IPS-18a (cell line): ENCODE data around the gene CAMK1D.

ENCODE experiments used
- H3K27ac ChIP-seq: one replicate; pipeline ENCODE4 v1.5.1; 2013; ENCODE audit warnings: low read length
- H3K27me3 ChIP-seq: one replicate; pipeline ENCODE4 v1.6.1; 2013; ENCODE audit warnings: mild to moderate bottlenecking, low read length; ENCODE audit not compliant: control insufficient read depth, insufficient read depth
- H3K36me3 ChIP-seq: one replicate; pipeline ENCODE4 v1.6.1; 2013; ENCODE audit warnings: low read depth, low read length; ENCODE audit not compliant: control insufficient read depth
- H3K4me1 ChIP-seq: one replicate; pipeline ENCODE4 v1.6.1; 2013; ENCODE audit warnings: low read depth, low read length; ENCODE audit not compliant: control insufficient read depth
- H3K4me3 ChIP-seq: one replicate; pipeline ENCODE4 v1.5.1; 2013; ENCODE audit warnings: low read length
- H3K9ac ChIP-seq: one replicate; pipeline ENCODE4 v1.6.1; 2013; ENCODE audit warnings: mild to moderate bottlenecking, low read length, moderate library complexity
- H3K9me3 ChIP-seq: one replicate; pipeline ENCODE4 v1.6.1; 2013; ENCODE audit warnings: low read depth, low read length; ENCODE audit not compliant: control insufficient read depth

CAMK1D gene

DNA sequence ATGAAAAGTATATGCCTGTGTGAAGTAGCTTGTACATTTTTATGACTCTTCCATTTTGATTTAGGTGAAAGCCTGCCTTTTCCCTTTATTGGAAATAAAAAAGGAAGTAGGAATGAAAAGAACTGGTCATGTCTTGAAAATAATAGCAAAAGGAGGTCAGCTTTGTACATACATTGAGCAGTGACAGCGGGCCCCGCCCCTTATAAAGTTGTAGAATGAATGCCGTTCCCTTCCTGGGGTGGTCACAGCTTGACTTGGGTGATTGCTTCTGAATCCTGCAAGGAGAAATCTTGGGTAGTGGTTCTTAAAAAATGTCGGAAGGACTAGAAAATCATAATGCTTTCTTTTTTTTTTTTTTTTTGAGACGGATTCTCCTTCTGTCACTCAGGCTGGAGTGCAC lies 31.7 kb downstream of the CAMK1D start:
- Histone ChIP-seq H3K36me3 (no peaks in the 10 kb centered on the region), H3K27ac (no peak overlapping the region), H3K27me3 (no peaks in the 10 kb centered on the region), H3K4me1 (no peaks in the 10 kb centered on the region), H3K9me3 (no peaks in the 10 kb centered on the region), H3K9ac (no peak overlapping the region), H3K4me3 (no peak overlapping the region)

GRCh38 chr10:12381536-12382156 lies 32.3 kb downstream of the CAMK1D start:
- H3K4me3 ChIP-seq: no peak overlapping the region
- no peaks in the 10 kb centered on the region for H3K36me3 ChIP-seq
- no peak overlapping the region for H3K9ac ChIP-seq
- H3K27me3 ChIP-seq: no peaks in the 10 kb centered on the region
- no peaks in the 10 kb centered on the region for H3K9me3 ChIP-seq
- H3K27ac ChIP-seq: no peak overlapping the region
- H3K4me1 ChIP-seq: no peaks in the 10 kb centered on the region

GRCh38 chr10:12382157-12382548 lies 32.8 kb downstream of the CAMK1D start:
- Histone ChIP-seq H3K4me3 (no peak overlapping the region), H3K9ac (no peak overlapping the region), H3K9me3 (no peaks in the 10 kb centered on the region), H3K4me1 (no peaks in the 10 kb centered on the region), H3K36me3 (no peaks in the 10 kb centered on the region), H3K27me3 (no peaks in the 10 kb centered on the region), H3K27ac (no peak overlapping the region)

DNA sequence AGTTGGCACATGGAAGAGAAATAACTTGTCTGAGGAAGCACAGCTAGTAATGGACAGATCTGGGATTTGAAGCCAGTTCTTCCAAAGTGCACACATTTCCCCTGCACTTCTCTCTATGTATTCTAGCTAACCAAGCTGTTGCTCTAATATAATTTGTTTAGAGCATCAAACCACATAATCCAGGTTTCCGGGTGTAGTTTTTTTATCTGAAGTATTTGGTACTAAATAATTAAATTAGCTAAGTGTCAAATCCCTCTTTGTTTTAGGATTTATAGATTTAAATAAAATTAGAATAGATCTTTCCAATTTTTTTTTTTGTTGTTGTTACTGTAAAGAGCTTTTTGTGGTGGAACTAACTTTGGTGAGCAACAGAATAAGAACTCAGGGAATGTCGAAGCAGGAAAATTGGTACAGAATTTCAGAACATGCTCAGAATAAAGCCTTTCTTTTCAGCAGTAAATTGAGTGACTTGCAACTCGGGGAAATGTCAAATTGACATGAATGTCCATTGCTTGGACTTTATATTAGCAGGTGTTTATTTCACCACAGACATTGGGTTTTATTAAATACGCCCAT lies 33.7 kb downstream of the CAMK1D start:
- H3K27ac ChIP-seq: no peak overlapping the region
- H3K9ac ChIP-seq: no peak overlapping the region
- no peaks in the 10 kb centered on the region for H3K4me1 ChIP-seq
- no peaks in the 10 kb centered on the region for H3K36me3 ChIP-seq
- H3K9me3 ChIP-seq: no peaks in the 10 kb centered on the region
- H3K4me3 ChIP-seq: no peak overlapping the region
- H3K27me3 ChIP-seq: no peaks in the 10 kb centered on the region

DNA sequence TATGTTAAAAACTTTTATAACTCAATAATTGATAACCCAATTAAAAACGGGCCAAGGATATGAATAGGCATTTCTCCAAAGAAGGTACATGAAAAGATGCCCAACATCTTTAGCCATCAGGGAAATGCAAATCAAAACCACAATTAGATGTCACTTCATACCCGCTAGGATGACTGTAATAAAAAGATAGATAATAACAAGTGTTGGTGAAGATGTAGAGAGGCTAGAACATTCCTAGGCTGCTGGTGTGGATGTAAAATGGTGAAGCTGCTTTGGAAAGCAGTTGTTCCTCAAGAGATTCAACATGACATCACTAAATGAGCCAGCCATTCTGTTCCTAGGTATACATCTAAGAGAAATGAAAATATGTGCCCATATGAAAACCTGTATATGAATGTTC lies 35.6 kb downstream of the CAMK1D start:
- no peak overlapping the region for H3K27ac ChIP-seq
- no peaks in the 10 kb centered on the region for H3K4me1 ChIP-seq
- H3K36me3 ChIP-seq: no peaks in the 10 kb centered on the region

GRCh38 chr10:12387561-12388210 lies 38.3 kb downstream of the CAMK1D start:
- H3K4me1 ChIP-seq: peaks cover 4% of the 10 kb centered on the region

More for the DNA sequence above, 35.6 kb downstream of the CAMK1D start:
- no peak overlapping the region for H3K9ac ChIP-seq
- H3K4me3 ChIP-seq: no peak overlapping the region
- H3K9me3 ChIP-seq: no peaks in the 10 kb centered on the region
- H3K27me3 ChIP-seq: no peaks in the 10 kb centered on the region

GRCh38 chr10:12388671-12389070 lies 39.3 kb downstream of the CAMK1D start:
- Histone ChIP-seq H3K4me3 (no peak overlapping the region), H3K27me3 (no peaks in the 10 kb centered on the region), H3K36me3 (no peaks in the 10 kb centered on the region), H3K27ac (no peak overlapping the region), H3K4me1 (peaks cover 4% of the 10 kb centered on the region), H3K9ac (no peak overlapping the region), H3K9me3 (no peaks in the 10 kb centered on the region)

More at GRCh38 chr10:12387561-12388210, 38.3 kb downstream of the CAMK1D start:
- no peaks in the 10 kb centered on the region for H3K27me3 ChIP-seq
- H3K9ac ChIP-seq: no peak overlapping the region
- H3K4me3 ChIP-seq: no peak overlapping the region
- no peak overlapping the region for H3K27ac ChIP-seq
- H3K9me3 ChIP-seq: no peaks in the 10 kb centered on the region
- no peaks in the 10 kb centered on the region for H3K36me3 ChIP-seq

GRCh38 chr10:12389154-12389734 lies 39.9 kb downstream of the CAMK1D start:
- no peak overlapping the region for H3K4me3 ChIP-seq
- no peak overlapping the region for H3K9ac ChIP-seq
- no peaks in the 10 kb centered on the region for H3K36me3 ChIP-seq
- H3K9me3 ChIP-seq: no peaks in the 10 kb centered on the region
- H3K27ac ChIP-seq: no peak overlapping the region
- H3K4me1 ChIP-seq: peaks cover 4% of the 10 kb centered on the region
- H3K27me3 ChIP-seq: no peaks in the 10 kb centered on the region

- H3K4me1 ChIP-seq: peaks cover 4% of the 10 kb centered on the region
- H3K9ac ChIP-seq: no peak overlapping the region
- H3K9me3 ChIP-seq: no peaks in the 10 kb centered on the region
- H3K27me3 ChIP-seq: no peaks in the 10 kb centered on the region
- H3K4me3 ChIP-seq: no peak overlapping the region
- no peaks in the 10 kb centered on the region for H3K36me3 ChIP-seq
- no peak overlapping the region for H3K27ac ChIP-seq
Measured at GRCh38 chr10:12390733-12391132, 41.4 kb downstream of the CAMK1D start.

- no peak overlapping the region for H3K27ac ChIP-seq
- no peaks in the 10 kb centered on the region for H3K27me3 ChIP-seq
- H3K36me3 ChIP-seq: no peaks in the 10 kb centered on the region
- no peak overlapping the region for H3K4me3 ChIP-seq
- no peak overlapping the region for H3K9ac ChIP-seq
- no peaks in the 10 kb centered on the region for H3K9me3 ChIP-seq
- H3K4me1 ChIP-seq: peaks cover 4% of the 10 kb centered on the region
Measured at GRCh38 chr10:12391206-12391605, 41.9 kb downstream of the CAMK1D start.

DNA sequence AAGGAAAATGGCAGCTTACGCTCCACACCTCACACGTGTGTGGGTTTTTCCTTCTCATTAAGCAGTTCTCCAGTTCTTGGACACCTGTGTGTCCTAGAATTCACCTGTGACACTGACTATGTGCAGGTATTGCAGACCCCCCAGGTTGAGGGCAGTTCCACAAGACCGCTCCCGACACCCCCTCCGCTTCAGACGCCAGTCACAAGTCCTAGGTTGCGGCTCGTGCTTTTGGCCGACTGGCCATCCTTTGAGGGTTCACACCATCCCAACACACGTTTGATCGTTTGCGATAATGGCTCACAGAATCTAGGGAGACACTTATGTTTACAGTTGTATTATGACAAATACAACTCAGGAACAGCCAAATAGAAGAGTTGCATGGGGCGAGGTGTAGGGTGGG lies 44.5 kb downstream of the CAMK1D start:
- H3K4me3 ChIP-seq: no peak overlapping the region
- H3K4me1 ChIP-seq: peaks cover 4% of the 10 kb centered on the region
- H3K27me3 ChIP-seq: no peaks in the 10 kb centered on the region
- H3K27ac ChIP-seq: no peak overlapping the region
- H3K9ac ChIP-seq: no peak overlapping the region
- no peaks in the 10 kb centered on the region for H3K9me3 ChIP-seq
- H3K36me3 ChIP-seq: no peaks in the 10 kb centered on the region
